ENCODE measurements around the gene KIF25.
A peak's percentile ranks its signal among the peaks of the same experiment; 100 is the strongest.

Gene KIF25

DNA sequence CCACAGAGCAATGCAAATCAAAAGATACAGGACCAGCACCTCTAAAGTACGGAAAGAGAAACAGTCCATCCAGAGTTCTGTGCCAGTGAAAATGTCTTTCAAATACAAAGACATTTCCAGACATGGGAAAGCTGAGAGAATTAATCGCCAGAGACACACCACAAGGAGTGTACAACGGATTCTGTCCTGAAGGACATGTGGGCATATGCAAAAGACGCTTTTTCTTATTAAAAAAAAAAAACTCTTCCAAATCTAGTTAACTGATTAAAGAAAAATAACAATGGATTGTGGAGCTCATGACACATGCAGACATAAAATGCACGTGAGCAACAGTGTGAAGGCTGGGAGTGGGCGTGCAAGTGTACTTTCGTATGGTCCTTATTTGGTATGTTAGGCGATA is 22.8 kb downstream of the KIF25 start:
- DNase-seq = no peak

DNA sequence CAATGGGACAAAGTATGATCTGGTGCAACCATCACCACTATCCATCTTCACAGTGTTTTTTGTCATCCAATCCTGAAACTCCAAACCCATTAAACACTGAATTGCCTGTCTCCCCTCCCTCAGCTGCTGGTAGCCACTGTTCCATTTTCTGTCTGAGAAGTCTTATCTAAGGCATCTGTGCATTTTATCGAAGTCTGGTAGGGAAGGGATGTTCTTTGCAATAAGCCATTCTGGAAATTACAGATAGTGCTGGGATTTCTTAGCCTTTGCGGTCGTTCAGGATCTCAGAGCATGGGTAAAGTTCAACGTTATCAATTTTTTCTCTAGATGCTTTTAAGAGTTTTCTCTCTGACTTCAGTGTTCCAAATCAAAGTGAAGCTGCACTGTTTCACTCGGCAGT is 24.1 kb downstream of the KIF25 start:
- no peak for DNase-seq

DNA sequence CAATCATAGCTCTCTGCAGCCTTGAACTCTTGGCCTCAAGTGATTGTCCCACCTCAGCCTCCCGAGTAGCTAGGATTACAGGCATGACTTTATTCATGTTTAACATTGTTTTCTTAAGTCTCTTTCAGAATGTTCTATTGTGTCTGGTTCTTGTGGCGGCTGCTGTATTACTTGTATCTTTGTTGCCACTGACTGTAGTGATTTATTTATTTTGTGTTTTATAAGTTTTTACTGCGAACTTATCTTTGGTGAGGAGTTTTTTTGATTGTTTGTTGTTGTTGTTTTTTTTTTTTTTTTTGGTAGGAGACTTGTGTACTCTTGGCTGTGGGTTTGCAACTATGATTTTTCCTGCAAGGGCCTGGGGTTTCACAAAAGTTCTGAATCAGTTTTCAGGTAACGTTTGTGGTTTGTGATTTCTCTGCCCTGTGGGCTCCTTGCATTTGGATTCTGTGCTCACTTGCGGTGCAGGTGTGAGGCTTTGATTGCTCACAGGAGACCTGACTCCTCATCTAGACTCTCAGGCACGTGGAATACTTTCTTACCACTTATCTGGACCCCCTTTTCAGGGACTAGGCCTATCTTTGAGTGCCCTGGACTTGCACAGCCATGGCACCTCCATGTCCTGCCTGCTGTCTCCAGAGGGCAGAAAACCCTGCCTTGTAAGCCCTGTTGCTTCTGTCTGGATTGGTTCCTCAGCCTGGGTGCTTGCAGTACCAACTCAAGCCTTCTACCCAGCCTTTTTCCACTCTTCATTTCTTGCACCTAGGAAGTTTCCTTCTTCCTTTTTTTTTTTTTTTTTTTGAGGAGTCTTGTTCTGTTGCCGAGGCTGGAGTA is 25.2 kb downstream of the KIF25 start:
- no peak for DNase-seq

DNA sequence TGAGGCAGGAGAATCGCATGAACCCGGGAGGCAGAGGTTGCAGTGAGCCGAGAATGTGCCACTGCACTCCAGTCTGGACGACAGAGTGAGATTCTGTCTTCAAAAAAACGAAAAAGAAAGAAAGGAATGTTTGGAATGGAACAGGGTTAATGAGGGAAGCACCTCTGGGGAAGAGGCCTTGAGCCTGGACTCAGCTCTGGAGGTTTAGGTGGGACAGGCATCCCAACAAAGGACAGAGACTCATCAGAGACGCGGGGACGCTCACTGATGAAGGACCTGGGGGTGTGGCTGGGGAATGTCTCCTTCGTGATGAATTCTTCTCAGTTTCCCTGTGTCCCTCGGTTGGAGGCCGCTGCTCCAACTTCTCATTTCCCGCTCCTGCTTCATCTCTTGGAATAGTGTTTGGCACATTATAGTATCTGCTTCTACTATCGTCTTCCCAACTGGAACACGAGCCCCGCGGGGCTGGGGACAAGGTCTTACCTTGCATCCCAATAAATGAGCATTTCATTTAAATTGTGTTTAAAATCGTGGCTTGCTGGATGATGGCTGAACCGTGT is 27.6 kb downstream of the KIF25 start:
- no peak for DNase-seq

DNA sequence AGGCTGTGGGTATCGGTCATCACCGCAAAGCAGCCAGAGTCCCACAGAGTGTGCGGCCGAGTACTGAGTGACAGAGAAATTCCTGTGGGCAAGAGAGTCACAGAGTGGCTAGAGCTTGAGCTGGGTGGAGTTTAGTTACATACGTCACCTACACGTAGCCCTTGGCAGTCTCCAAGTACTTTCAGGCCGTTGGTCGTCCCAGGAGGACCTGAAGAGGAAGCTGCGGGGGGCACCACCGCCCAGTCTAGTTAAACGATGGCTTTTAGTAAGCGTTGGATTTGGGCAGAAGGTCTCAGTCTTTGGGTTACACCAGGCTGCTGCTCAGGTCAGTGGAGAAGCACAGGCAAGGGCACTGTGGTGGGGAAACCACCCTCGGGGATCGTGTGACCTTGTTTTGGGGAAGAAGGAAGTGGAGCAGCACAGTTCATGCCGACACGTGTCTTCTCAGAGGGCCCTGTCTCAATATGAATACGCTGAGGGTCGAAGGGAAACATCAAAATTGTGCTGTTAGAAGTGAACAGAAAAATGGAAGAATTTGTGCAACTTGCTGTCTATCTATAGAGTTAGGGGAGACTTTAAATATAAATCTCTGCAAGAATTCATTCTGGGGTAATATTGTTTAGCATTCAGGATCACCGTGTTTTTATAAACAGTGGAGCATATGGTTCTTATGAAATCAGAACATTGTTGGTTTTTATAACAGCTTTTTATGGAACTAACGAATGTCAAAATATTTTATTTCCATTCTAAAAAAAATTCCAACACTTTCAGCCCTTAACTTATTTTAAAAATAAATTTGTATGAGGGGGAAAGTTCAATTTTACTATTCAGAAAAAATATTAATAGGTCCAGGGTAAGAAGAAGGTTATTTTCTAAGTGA is 28.6 kb downstream of the KIF25 start:
- no peak for DNase-seq

DNA sequence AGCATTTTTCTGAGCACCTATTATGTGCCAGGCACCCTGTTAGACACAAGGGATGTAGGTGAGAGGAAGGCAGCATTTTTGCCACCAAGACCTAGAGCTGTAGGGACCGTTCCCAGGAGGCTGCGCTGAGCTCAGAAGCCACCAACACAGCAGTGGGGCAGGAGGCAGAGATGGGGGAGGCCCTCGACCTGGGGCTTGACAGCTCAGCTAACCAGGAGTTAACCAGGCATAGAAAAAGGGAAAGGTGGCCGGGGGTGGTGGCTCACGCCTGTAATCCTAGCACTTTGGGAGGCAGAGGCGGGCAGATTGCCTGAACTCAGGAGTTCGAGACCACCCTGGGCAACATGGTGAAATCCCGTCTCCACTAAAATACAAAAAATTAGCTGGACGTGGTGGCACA is 29.5 kb downstream of the KIF25 start:
- DNase-seq = no peak

DNA sequence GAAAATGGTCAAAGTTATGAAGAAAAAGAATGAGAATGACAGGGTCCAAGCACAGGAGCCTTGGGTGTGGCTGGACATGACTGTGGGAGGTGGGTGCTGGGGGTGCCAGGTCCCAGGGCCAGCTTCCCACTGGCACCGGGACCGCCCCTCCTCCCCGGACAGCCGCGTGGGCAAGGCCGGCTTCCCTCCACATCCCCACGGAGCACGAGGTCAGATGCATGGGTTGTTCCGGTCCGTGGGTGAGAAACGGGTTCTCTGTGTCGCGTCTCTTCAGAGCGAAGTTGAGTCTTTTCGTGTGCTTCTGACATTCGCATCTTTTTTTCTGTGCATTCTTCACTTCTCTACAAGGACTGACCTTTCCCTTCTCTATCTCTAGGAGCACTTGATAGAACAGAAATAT is 30.1 kb downstream of the KIF25 start:
- DNase-seq = no peak

DNA sequence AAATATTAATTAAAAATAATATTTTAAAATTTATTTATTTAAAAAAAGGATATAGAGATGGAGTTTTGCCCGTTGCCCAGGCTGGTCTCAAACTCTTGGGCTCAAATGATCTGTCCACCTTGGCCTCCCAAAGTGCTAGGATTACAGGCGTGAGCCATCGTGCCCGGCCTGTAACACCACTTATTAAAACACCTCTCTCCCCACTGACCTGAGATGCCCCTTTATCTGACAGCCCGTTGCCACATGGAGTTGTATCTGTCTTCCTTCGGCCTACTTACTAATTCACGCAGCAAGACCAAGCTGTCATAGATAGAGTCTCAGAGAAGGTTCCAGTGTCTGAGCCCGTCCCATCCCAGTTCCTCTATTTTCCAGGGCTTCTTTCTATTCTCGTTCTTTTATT is 30.7 kb downstream of the KIF25 start:
- DNase-seq = no peak

DNA sequence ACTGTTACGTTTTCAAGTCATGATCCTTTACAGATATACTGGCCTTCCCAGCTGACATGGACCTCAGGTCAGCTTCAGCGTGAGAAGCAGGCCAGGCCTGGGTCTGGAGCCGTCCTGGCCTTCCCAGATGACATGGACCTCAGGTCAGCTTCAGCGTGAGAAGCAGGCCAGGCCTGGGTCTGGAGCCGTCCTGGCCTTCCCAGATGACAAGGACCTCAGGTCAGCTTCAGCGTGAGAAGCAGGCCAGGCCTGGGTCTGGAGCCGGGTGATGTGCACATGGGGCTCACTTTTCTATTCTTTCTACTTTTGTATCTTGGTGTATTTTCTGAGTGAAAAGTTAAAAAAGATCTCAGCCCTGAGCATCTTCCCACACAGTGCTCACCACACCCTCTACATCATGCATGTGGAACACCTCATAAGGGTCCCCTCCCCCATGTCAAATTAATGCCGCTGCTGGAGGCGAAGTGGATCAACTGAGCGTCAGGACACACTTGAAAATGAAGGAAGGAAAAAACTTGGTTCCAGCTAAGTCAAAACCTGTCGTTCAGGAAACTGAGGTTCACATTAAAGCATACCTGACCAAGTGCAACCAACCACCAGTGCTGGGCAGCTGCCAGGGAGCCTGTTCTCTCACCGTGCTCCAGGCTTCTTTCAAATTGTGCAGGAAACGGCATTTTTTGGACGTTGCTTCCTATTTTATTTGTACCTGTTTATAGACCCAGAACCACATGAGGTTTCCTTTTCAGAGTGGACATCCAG is 32.2 kb downstream of the KIF25 start:
- no peak for DNase-seq

DNA sequence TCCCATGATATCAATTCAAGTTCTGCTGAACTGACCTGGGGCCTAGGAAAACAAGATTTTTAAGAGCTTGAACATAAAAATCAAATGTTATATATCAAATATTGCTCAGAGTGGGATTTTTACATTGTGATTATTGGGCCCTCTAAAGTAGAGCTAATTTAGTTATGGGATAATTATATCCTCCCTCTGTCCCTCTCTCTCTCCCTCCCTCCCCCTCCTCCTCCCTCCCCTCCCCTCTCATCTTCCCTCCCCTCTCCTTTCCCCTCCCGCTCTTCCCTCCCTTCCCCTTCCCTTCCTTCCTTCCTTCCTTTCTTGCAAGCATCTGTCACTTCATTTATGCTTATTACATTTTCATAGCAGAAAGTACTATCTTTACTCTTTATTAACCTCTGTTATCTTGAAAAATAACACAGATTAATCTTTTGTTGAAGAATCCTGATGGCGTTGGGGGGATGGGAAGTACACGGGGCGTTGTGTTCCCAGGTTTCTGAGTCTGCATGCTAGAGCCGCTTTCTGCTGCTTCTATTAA is 32.8 kb downstream of the KIF25 start:
- DNase-seq = no peak

DNA sequence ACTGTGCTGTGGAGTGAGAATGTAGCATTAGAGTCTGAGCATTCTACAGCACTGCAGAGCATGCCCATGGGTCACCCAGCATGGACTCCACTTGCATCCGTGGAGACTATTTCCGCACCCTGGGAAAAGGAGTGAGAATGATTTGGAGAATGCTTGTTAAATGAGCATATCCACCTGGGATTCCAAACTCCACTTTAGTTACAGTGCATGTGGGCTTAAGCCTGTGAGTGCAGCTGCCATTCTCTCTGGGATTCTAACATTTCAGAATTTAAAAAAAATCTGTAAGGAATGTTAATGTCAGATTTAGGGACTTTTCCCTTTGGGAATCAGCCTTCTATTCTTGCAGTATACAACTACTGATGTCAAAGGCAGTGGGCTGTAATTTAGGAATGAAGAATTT is 33.4 kb downstream of the KIF25 start:
- no peak for DNase-seq

DNA sequence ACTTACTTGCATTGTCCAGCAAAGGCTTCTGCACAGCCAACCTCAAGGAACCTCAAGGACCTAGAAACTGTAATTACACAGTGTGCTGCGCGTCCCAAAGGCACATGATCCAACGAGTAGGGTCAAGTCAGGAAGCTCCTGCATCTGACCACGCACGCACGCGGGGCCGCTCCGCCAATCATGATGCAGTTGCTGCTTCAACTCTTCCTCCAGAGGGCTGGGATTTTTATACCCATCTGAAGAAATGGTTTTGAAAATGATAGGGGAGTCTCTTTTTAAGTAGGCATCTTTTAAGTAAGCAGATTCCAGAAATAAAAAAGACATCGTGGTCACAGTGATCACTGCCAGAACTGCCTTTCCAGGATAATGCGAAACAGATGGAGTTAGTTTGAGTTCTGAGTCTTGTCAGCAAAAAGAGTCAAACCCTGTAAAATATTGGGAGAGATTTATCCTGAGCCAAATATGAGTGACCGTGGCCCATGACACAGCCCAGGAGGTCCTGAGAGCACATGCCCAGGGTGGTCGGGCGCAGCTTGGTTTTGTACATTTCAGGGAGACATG is 34.0 kb downstream of the KIF25 start:
- DNase-seq = no peak

DNA sequence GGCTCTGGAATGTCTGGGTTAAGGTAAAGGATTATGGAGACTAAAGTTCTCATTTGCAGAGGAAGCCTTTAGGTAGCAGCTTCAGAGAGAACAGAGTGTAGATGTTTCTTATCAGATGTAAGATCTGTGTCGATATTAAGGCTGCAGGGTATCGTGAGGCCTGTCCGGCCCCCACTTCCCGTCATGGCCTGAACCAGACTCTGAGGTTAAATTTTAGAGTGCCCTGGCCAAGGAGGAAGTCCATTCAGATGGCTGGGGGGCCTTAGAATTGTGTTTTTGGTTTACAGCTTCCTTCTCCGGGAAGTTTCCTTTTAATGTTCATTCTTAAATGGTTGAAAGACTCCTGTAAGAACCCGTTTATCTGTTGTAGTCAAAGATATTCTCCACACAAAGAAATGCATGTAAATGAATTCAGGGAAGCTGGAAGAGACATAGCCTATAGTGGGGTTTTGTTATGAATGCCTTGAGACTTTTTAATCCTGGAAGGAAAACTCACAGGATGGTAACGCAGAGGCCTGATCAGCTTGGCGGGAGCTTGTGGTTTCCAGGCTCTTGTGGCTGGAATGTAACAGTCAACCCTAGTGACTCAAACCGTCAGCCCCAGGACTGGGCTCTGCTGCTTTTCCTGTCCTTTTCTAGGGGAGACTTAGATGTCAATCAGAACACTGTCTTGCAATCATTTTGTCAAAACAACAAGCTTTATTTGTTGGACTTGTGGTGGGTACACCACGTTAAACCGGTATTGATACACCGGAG is 34.7 kb downstream of the KIF25 start:
- no peak for DNase-seq

DNA sequence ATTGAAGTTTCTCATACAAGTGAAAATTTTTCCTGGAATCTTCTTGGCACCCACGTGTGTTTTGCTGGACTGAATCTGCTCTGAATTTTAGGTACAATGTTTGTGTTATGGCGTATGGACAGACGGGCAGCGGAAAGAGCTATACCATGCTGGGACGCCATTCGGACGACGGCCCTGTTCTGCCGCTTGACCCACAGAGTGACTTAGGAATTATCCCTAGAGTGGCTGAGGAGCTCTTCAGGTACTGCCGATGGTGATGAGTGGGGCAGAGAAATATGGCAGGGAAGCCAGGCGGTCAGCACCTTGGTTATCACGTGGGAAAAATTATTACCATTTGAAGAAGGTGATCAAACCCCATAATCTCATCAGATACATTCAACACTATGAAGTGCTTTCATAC is 36.3 kb downstream of the KIF25 start:
- DNase-seq = no peak

DNA sequence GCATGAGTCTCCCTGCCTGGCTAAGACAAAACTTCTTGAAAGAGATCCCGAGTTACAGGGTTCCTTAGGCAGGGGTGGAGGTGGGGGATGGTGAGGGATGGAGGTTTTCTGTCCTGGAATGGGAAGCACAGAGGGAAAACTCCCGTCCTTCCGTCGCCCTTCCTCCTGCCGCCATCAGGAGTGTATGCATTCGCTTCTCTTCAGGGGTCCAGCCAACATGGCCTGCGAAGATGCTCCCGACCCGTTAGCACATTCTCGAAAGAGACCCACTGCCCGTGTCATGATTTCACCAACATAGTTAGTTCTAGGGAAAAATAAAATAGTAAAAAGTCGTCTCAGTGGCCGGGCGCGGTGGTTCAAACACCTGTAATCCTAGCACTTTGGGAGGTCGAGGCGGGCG is 37.1 kb downstream of the KIF25 start:
- DNase-seq = no peak

DNA sequence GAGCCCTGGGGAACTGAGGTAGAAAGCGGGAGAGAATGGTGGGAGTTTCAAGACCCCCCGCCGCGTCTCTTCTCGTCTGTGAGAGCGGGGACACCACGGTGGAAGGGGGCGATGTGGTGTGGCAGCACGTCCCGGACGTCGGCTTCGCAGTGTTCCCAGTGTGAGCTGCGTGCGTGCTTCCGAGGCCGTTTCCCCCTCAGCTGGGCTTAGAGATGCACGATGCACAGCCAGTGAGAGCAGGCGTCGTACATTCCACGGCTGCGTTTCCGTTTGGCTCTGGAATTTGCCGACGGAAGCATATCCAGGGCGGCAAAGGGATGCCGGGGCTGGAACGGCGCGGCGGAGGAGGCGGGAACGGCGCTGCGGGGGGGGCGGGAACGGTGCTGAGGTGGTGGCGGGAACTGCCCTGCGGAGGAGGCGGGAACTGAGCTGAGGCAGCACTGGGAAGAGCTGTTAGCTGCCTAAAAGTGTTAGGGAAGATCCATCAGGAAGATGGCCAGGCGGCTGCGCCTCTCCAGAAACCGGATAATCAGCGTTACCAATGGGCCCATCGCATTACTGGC is 37.7 kb downstream of the KIF25 start:
- DNase-seq = no peak

DNA sequence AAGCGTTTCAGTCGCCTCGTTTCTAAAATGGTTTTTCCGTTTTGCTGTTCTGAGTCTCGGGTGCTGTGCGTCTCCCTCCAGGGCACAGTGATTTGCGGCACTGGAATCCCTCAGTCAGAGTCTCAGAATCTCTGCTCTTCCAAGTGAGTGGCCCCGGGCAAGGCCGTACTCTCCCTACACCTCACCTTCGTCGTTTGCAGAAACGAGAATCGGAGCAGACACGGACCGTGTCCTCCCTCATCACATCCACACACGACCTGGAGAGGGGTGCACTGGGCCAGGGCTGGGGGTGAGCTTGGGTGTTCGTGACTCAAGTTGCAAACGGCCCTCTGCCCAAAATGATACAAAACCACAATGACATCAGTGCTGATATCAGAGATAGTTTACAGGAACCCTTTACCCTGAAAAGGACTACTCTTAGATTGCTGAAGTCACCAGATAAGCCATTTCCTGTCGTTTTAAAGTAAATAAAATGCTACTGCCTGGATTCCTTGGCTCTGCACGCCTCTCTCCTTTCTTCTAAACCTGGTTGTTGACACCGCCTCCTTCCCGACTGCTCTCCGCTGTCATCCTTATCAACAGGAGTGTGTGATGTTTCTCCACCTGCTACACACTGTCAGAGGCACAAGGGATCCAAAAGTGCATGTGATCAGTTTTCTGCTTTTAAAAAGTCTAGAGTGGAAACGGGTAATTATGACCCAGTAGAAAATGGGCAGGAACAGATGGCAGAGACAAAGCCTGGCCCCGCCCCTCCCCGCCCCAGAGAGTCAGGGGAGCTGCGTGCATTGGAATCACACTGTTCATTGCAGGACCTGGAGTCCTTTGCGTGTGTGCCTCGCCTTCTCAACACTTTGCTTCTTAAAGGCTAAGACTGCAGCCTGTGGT is 38.4 kb downstream of the KIF25 start:
- DNase-seq = peak; percentile 3

DNA sequence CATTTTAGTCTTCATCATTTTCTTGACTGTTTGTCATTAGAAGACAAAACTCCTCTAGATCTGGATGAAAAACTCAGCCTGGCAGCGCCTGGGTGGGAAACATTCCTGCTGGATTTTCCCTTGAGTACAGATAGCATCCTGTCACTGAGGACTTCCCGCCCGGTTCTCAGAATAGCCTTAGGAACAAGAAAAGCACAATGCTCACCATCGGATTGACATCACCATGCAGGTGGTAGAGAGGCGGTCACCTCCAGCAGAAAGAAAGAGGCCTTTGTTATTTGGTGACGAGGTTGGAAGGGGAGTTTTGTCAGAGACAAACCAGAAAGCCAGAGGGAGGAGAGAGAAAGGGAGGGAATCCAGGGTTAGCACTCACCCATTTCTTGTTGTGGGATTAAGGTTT is 39.8 kb downstream of the KIF25 start:
- no peak for DNase-seq

DNA sequence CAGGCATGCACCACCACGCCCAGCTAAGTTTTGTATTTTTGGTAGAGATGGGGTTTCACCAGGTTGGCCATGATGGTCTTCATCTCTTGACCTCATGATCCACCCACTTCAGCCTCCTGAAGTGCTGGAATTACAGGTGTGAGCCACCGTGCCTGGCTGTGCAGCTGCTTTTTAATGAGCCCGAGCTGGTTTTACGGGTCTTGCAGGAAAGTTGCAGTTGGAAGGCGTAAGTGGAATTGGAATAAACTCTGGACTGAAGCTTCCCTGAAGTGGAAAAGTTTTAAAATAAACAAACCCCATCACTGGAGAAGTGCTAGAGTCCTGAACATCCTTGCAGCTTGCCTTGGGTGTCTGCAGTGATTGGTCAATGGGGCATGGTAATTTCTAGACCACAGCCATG is 40.4 kb downstream of the KIF25 start:
- DNase-seq = no peak

DNA sequence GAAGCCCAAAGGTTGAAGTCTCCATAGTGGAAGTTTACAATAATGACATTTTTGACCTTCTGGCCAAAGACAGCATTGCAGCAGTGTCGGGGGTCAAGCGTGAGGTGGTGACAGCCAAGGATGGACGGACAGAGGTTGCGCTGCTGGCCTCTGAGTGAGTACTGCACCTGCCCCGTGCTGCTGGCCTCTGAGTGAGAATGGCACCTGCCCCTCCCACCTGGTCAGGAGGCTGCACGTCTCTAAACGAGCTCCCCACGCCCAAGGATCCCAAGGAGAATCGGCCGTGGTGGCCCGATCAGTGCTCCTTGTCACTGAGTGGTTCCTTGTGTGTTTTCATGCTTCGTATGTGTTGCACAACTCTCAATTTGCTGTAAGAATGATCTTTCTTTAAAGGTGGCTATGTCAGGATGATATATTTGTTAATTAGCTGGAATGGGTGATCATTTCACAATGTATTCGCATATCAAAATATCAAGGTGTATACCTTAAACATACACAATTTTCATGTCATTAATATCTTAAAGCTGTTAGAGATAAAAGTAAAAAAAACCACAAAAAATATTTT is 41.2 kb downstream of the KIF25 start:
- DNase-seq = no peak

Measured in activated CD4-positive, alpha-beta T cell treated with anti-CD3 and anti-CD28 coated beads, Interleukin-2, Interleukin-6, amounts not matched to agents 100 ng/mL and 50 ng/mL, durations not matched to agents 16 hours and 8 hours (primary cell).